ENCODE data around the gene GJB1. TPM values are rescaled to one million over a fixed set of nuclear protein-coding genes. Genes with fewer than 3 reads are reported as not detected.

GJB1 gene
- total and polyA plus RNA-seq, 9 donors = 0.12 to 17.9 (median 1.6) TPM; not detected in 2

- no peak for TF ChIP-seq EP300 (IDR thresholded peaks at IDR 0.05)
- TF ChIP-seq POLR2A (IDR thresholded peaks at IDR 0.05) = no peak
- TF ChIP-seq CTCF (IDR thresholded peaks at IDR 0.05) = no peak
- WGBS, 3 donors = 78 to 80% (median 80%) methylated on average over 7 of the region's 7 CpGs
- H3K9me3 ChIP-seq = no peaks in the 10 kb centered on the region
These were observed 23.6 kb upstream of the GJB1 start for GRCh38 chrX:71199252-71200008.

GRCh38 chrX:71210816-71211215 is 12.2 kb upstream of the GJB1 start:
- TF ChIP-seq EP300 (IDR thresholded peaks at IDR 0.05) (no peak), POLR2A (IDR thresholded peaks at IDR 0.05) (no peak), CTCF (IDR thresholded peaks at IDR 0.05) (no peak)
- H3K9me3 ChIP-seq = no peaks in the 10 kb centered on the region
- WGBS, 3 donors = 75 to 79% (median 75%) methylated on average over 3 of the region's 3 CpGs
- H3K27me3 ChIP-seq = no peaks in the 10 kb centered on the region
- H3K4me3 ChIP-seq = no peak overlapping the region
- intact Hi-C loops (cut with DNase I) = no loop called here
- H3K27ac ChIP-seq = no peak overlapping the region
- H3K36me3 ChIP-seq = no peaks in the 10 kb centered on the region
- DNase-seq = no peak
- no peaks in the 10 kb centered on the region for H3K4me1 ChIP-seq (ENCODE audit: insufficient read depth)

More at GRCh38 chrX:71199252-71200008, 23.6 kb upstream of the GJB1 start:
- no peaks in the 10 kb centered on the region for H3K27me3 ChIP-seq
- H3K4me3 ChIP-seq = no peak overlapping the region
- H3K4me1 ChIP-seq (ENCODE audit: insufficient read depth) = no peaks in the 10 kb centered on the region
- no peak for DNase-seq
- intact Hi-C loops (cut with DNase I) = no loop called here
- no peak overlapping the region for H3K27ac ChIP-seq
- H3K36me3 ChIP-seq = no peaks in the 10 kb centered on the region

GRCh38 chrX:71212536-71212935 is 10.5 kb upstream of the GJB1 start:
- H3K9me3 ChIP-seq = no peaks in the 10 kb centered on the region
- H3K36me3 ChIP-seq = no peaks in the 10 kb centered on the region
- H3K4me1 ChIP-seq (ENCODE audit: insufficient read depth) = no peaks in the 10 kb centered on the region
- no peak overlapping the region for H3K4me3 ChIP-seq
- no peaks in the 10 kb centered on the region for H3K27me3 ChIP-seq
- intact Hi-C loops (cut with DNase I) = no loop called here
- H3K27ac ChIP-seq = no peak overlapping the region
- 54 to 71% (median 58%) methylated on average over 5 of the region's 5 CpGs for WGBS, 3 donors
- TF ChIP-seq CTCF (IDR thresholded peaks at IDR 0.05) (no peak), EP300 (IDR thresholded peaks at IDR 0.05) (no peak), POLR2A (IDR thresholded peaks at IDR 0.05) (no peak)
- no peak for DNase-seq

- H3K9me3 ChIP-seq = no peaks in the 10 kb centered on the region
- no peaks in the 10 kb centered on the region for H3K27me3 ChIP-seq
- TF ChIP-seq POLR2A (IDR thresholded peaks at IDR 0.05) (no peak), CTCF (IDR thresholded peaks at IDR 0.05) (no peak), EP300 (IDR thresholded peaks at IDR 0.05) (no peak)
- intact Hi-C loops (cut with DNase I) = no loop called here
- no peak overlapping the region for H3K27ac ChIP-seq
- DNase-seq = no peak
- no peak overlapping the region for H3K4me3 ChIP-seq
- H3K36me3 ChIP-seq = no peaks in the 10 kb centered on the region
- no peaks in the 10 kb centered on the region for H3K4me1 ChIP-seq (ENCODE audit: insufficient read depth)
- 63 to 90% (median 80%) methylated on average over 1 of the region's 1 CpG for WGBS, 3 donors
These were observed 8.9 kb upstream of the GJB1 start for GRCh38 chrX:71214152-71214551.
